ENCODE measurements around the gene GTF2H3.

The GTF2H3 gene

GRCh38 chr12:123696646-123697045 lies 63.0 kb downstream of the GTF2H3 start:
- FAIRE-seq = no peak
- no peak for DNase-seq (ENCODE audit: insufficient read length, low spot score)

- FAIRE-seq (no peak), DNase-seq (ENCODE audit: insufficient read length, low spot score) (no peak)
Observed at GRCh38 chr12:123705935-123706334, 72.3 kb downstream of the GTF2H3 start.

- DNase-seq (ENCODE audit: insufficient read length, low spot score) = no peak
Observed at GRCh38 chr12:123707466-123707865, 73.8 kb downstream of the GTF2H3 start.

More at GRCh38 chr12:123707466-123707865, 73.8 kb downstream of the GTF2H3 start:
- no peak for FAIRE-seq
